HL-60 (cell line): Measurements from ENCODE around the gene LAMA3.

ENCODE experiments used
- CTCF ChIP-seq: IDR thresholded peaks from one replicate; pipeline ENCODE4 v1.5.1; 2011; ENCODE audit warnings: low read length, control low read depth, inconsistent platforms; ENCODE audit not compliant: insufficient read depth
- GABPA ChIP-seq: IDR thresholded peaks from 2 replicates; pipeline ENCODE4 v1.6.1; 2012; ENCODE audit warnings: low read depth
- POLR2AphosphoS5 ChIP-seq: IDR thresholded peaks from 2 replicates; pipeline ENCODE4 v1.6.1; 2012; ENCODE audit warnings: low read depth
- REST ChIP-seq: IDR thresholded peaks from 2 replicates; pipeline ENCODE4 v1.6.1; 2012; ENCODE audit warnings: low read depth; ENCODE audit not compliant: insufficient replicate concordance

- no peak for TF ChIP-seq CTCF
- no peak for TF ChIP-seq POLR2AphosphoS5
- no peak for TF ChIP-seq GABPA
- no peak for TF ChIP-seq REST
These were observed 149.0 kb downstream of the LAMA3 start for GRCh38 chr18:23838233-23838632.
